NB4 (cell line): ENCODE measurements around the gene SMARCA2.

ENCODE experiments used
- DNase-seq: peaks from one replicate; pipeline ENCODE4 v3.0.0; 2010; ENCODE audit warnings: low read depth
- H3K4me3 ChIP-seq: one replicate; pipeline ENCODE4 v1.5.1; 2011; ENCODE audit warnings: mild to moderate bottlenecking, low read depth, low read length, moderate library complexity
- CTCF ChIP-seq: IDR thresholded peaks from one replicate; pipeline ENCODE4 v1.5.1; 2012; ENCODE audit warnings: low read depth, low read length
- MAX ChIP-seq: IDR thresholded peaks from 2 replicates; pipeline ENCODE4 v1.6.1; 2011; ENCODE audit warnings: low read depth, low read length
- MYC ChIP-seq: IDR thresholded peaks from 2 replicates; pipeline ENCODE4 v1.6.1; 2011; ENCODE audit warnings: low read depth, low read length
- POLR2A ChIP-seq: IDR thresholded peaks from 2 replicates; pipeline ENCODE4 v1.6.1; 2011; ENCODE audit warnings: mild to moderate bottlenecking; ENCODE audit not compliant: insufficient read length; ENCODE audit errors: extremely low read depth

The SMARCA2 gene

GRCh38 chr9:2106666-2107065, 91.5 kb downstream of the SMARCA2 start:
- no peak overlapping the region for H3K4me3 ChIP-seq
- TF ChIP-seq POLR2A (no peak), MYC (no peak), CTCF (no peak), MAX (no peak)
- no peak for DNase-seq

- no peak for TF ChIP-seq CTCF
- TF ChIP-seq MYC: no peak
- TF ChIP-seq POLR2A: no peak
- no peak for TF ChIP-seq MAX
- H3K4me3 ChIP-seq: no peak overlapping the region
- DNase-seq: no peak
Observed at GRCh38 chr9:2107906-2108451, 92.8 kb downstream of the SMARCA2 start.

- DNase-seq: no peak
- TF ChIP-seq POLR2A (no peak), MYC (no peak)
- no peak overlapping the region for H3K4me3 ChIP-seq
Observed at GRCh38 chr9:2109069-2109650, 94.0 kb downstream of the SMARCA2 start.

- no peak for TF ChIP-seq CTCF
- TF ChIP-seq MAX: no peak
- no peak for TF ChIP-seq POLR2A
- no peak for TF ChIP-seq MYC
- no peak overlapping the region for H3K4me3 ChIP-seq
- DNase-seq: no peak
Observed at GRCh38 chr9:2110036-2110435, 94.9 kb downstream of the SMARCA2 start.

GRCh38 chr9:2116073-2116472, 100.9 kb downstream of the SMARCA2 start:
- DNase-seq: peak; percentile 59
- TF ChIP-seq MAX (no peak), CTCF (peak; percentile 91)
- H3K4me3 ChIP-seq: no peak overlapping the region

GRCh38 chr9:2117527-2117926, 102.4 kb downstream of the SMARCA2 start:
- no peak for DNase-seq
- no peak overlapping the region for H3K4me3 ChIP-seq
- TF ChIP-seq POLR2A (no peak), MAX (no peak), CTCF (no peak), MYC (no peak)
